Measurements from ENCODE around the gene ERC2. TPM values are rescaled to one million over a fixed set of nuclear protein-coding genes. Genes with fewer than 3 reads are reported as not detected.

ERC2 gene
- total RNA-seq, 2 experiments from 2014 or later: not detected

DNA sequence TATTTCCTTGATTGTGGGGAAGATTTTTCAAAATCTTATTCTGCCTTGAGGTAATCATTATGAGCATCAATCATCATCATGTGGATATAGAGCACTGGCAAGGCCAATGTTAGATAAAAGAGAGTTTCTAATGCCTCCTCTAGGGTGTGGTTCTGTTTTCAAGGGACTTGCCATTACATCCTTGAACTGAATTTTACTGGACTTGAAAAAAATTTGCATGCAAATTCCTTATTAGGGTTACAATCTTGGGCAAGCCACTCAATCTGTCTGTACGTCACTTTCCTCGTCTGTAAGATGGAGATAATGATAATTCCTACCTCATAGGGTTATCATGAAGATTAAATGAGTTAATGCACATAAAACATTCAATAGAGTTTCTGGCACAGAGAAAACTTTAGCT, 825.0 kb downstream of the ERC2 start:
- H4K20me1 ChIP-seq (ENCODE audit: insufficient read depth, low read length): no peaks in the 10 kb centered on the region
- no peak for TF ChIP-seq EZH2phosphoT487 (IDR thresholded peaks at IDR 0.05; ENCODE audit: borderline replicate concordance, low read depth, low read length)
- TF ChIP-seq, protein P1, sequence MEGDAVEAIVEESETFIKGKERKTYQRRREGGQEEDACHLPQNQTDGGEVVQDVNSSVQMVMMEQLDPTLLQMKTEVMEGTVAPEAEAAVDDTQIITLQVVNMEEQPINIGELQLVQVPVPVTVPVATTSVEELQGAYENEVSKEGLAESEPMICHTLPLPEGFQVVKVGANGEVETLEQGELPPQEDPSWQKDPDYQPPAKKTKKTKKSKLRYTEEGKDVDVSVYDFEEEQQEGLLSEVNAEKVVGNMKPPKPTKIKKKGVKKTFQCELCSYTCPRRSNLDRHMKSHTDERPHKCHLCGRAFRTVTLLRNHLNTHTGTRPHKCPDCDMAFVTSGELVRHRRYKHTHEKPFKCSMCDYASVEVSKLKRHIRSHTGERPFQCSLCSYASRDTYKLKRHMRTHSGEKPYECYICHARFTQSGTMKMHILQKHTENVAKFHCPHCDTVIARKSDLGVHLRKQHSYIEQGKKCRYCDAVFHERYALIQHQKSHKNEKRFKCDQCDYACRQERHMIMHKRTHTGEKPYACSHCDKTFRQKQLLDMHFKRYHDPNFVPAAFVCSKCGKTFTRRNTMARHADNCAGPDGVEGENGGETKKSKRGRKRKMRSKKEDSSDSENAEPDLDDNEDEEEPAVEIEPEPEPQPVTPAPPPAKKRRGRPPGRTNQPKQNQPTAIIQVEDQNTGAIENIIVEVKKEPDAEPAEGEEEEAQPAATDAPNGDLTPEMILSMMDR (conservative IDR thresholded peaks at IDR 0.05; ENCODE audit: low read length): no peak
- no peaks in the 10 kb centered on the region for H3K36me3 ChIP-seq (ENCODE audit: insufficient read depth, low read length)
- intact Hi-C loops (cut with micrococcal nuclease; ENCODE audit: unreplicated experiment): no loop called here
- H3K4me1 ChIP-seq (ENCODE audit: insufficient read depth, low read length, poor library complexity, severe bottlenecking): no peaks in the 10 kb centered on the region
- H3K4me3 ChIP-seq (ENCODE audit: low read depth, low read length, poor library complexity, severe bottlenecking): no peak overlapping the region
- no peak overlapping the region for H2AFZ ChIP-seq (ENCODE audit: low read length)
- H3K9me3 ChIP-seq (ENCODE audit: low read length): no peaks in the 10 kb centered on the region
- no peak for DNase-seq (ENCODE audit: low spot score)
- BruUV-seq (replicated peaks): no TSS peak
- H3K4me2 ChIP-seq (ENCODE audit: low read length): no peak overlapping the region
- no peak overlapping the region for H3K27ac ChIP-seq (ENCODE audit: low read depth, low read length, poor library complexity, severe bottlenecking)
- CTCF ChIA-PET (ENCODE audit: unreplicated experiment): no interaction called here
- no peaks in the 10 kb centered on the region for H3K79me2 ChIP-seq (ENCODE audit: insufficient read depth, low read depth, low read length)
- POLR2A ChIA-PET: no interaction called here
- no peaks in the 10 kb centered on the region for H3K9me2 ChIP-seq (ENCODE audit: insufficient read depth, low read length)

DNA sequence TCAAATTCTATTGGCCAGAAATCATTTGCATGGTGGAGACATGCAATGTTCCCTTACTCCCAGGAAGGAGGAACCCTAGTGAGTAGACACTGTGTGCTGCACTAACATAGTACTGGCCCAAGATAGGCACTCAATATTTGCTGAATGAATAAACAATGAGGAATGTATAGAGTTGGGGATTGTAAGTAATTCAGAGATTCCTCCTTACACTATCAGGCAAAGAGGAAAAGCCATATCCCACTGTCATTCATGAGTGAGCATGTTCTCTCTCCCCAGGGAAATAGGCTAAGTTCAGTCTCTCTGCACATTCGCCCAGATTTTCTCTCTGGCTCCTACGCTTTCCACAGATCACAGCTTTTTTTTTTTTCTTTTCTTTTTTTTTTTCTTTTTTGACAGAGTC, 826.3 kb downstream of the ERC2 start:
- Histone ChIP-seq H2AFZ (ENCODE audit: low read length) (no peak overlapping the region), H3K36me3 (ENCODE audit: insufficient read depth, low read length) (no peaks in the 10 kb centered on the region), H3K4me2 (ENCODE audit: low read length) (no peak overlapping the region), H3K4me3 (ENCODE audit: low read depth, low read length, poor library complexity, severe bottlenecking) (no peak overlapping the region), H3K79me2 (ENCODE audit: insufficient read depth, low read depth, low read length) (no peaks in the 10 kb centered on the region), H3K9me2 (ENCODE audit: insufficient read depth, low read length) (no peaks in the 10 kb centered on the region), H4K20me1 (ENCODE audit: insufficient read depth, low read length) (no peaks in the 10 kb centered on the region), H3K27ac (ENCODE audit: low read depth, low read length, poor library complexity, severe bottlenecking) (no peak overlapping the region), H3K9me3 (ENCODE audit: low read length) (no peaks in the 10 kb centered on the region), H3K4me1 (ENCODE audit: insufficient read depth, low read length, poor library complexity, severe bottlenecking) (no peaks in the 10 kb centered on the region)
- CTCF ChIA-PET (ENCODE audit: unreplicated experiment): no interaction called here
- POLR2A ChIA-PET: no interaction called here
- BruUV-seq (replicated peaks): no TSS peak
- intact Hi-C loops (cut with micrococcal nuclease; ENCODE audit: unreplicated experiment): no loop called here
- no peak for DNase-seq (ENCODE audit: low spot score)
- TF ChIP-seq, protein P1 (conservative IDR thresholded peaks at IDR 0.05; ENCODE audit: low read length): no peak
- no peak for TF ChIP-seq EZH2phosphoT487 (IDR thresholded peaks at IDR 0.05; ENCODE audit: borderline replicate concordance, low read depth, low read length)

DNA sequence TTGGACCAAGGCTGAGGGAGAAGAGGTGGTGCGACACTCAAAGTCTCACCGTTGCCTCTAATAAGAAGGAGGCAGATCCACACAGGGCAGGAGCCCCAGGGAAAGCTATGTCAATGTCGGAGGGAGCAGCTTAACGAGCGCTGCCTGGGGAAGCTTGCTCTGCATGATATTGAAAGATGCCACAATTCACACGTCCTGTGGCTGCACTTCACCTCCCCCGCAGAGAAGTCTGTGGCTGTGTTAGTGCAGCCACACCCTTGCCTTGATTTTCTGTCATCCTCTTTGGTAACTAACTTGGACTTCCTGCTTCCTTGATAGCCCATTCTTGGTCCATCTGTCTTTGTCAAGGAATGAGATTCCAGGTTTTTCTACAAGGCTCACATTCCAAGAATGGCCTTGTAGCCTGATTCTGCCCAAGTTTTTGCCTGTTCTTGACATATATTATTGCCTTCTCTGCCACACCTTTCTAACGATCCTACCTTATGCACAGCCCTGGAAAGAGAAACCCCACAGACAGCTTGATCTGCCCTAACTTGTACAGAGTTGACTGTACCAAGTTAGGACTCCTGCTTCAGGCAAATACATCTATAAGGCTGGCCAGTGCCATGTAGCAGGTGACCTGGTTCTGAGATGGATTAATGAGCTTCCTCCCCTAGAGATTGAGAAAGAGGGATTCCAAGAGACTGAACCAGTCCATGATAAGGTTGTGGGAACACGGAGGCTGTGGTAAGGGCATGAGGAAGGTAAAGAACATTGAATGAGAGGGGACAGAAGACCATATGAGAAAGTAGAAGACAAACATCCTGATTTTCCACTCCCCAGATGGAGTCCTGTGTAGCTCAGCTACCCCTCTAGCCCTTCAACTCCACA, 828.1 kb downstream of the ERC2 start:
- no peaks in the 10 kb centered on the region for H3K9me3 ChIP-seq (ENCODE audit: low read length)
- H3K4me1 ChIP-seq (ENCODE audit: insufficient read depth, low read length, poor library complexity, severe bottlenecking): no peaks in the 10 kb centered on the region
- ChIA-PET CTCF (ENCODE audit: unreplicated experiment) (no interaction called here), POLR2A (interaction anchor here (0.5 to 1.5 kb wide), 2 partner anchors 15 to 1870 kb away, joined by 3 to 5 read pairs; no protein-coding TSS in a partner anchor)
- H3K36me3 ChIP-seq (ENCODE audit: insufficient read depth, low read length): no peaks in the 10 kb centered on the region
- no peak overlapping the region for H3K27ac ChIP-seq (ENCODE audit: low read depth, low read length, poor library complexity, severe bottlenecking)
- intact Hi-C loops (cut with micrococcal nuclease; ENCODE audit: unreplicated experiment): no loop called here
- no peak overlapping the region for H3K4me3 ChIP-seq (ENCODE audit: low read depth, low read length, poor library complexity, severe bottlenecking)
- no peak overlapping the region for H2AFZ ChIP-seq (ENCODE audit: low read length)
- no peaks in the 10 kb centered on the region for H3K9me2 ChIP-seq (ENCODE audit: insufficient read depth, low read length)
- TF ChIP-seq, protein P1 (conservative IDR thresholded peaks at IDR 0.05; ENCODE audit: low read length): no peak
- no peak for TF ChIP-seq EZH2phosphoT487 (IDR thresholded peaks at IDR 0.05; ENCODE audit: borderline replicate concordance, low read depth, low read length)
- H3K4me2 ChIP-seq (ENCODE audit: low read length): no peak overlapping the region
- no peaks in the 10 kb centered on the region for H3K79me2 ChIP-seq (ENCODE audit: insufficient read depth, low read depth, low read length)
- DNase-seq (ENCODE audit: low spot score): no peak
- BruUV-seq (replicated peaks): no TSS peak
- no peaks in the 10 kb centered on the region for H4K20me1 ChIP-seq (ENCODE audit: insufficient read depth, low read length)

Measured in OCI-LY7 (cell line).